ENCODE results near the gene ANKRD44. TPM values are rescaled to one million over a fixed set of nuclear protein-coding genes. Genes with fewer than 3 reads are reported as not detected.

Gene ANKRD44
- total and polyA plus RNA-seq, 2 of the 8 experiments (the other 6 are each of a cell fraction or from before 2014, with no cell fraction given), result 1.2 to 1.3 TPM

GRCh38 chr2:197266477-197266876, 44.1 kb downstream of the ANKRD44 start:
- Histone ChIP-seq H4K20me1 (replicated peaks in 1 of 2; ENCODE audit: control insufficient read depth in 1 of 2, insufficient read depth in 2 of 2, low read length in 2 of 2) (no peaks in the 10 kb centered on the region), H3K79me1 (ENCODE audit: low read depth, low read length) (no peaks in the 10 kb centered on the region), H2BK120ac (replicated peaks; ENCODE audit: low read depth, low read length) (no peak overlapping the region), H3K56ac (replicated peaks; ENCODE audit: insufficient read length, low read depth, low read length) (no peak overlapping the region), H3K4me2 (ENCODE audit: insufficient read depth in 1 of 2, low read depth in 2 of 2, low read length in 2 of 2) (no peak overlapping the region), H2BK5ac (ENCODE audit: low read depth, low read length) (no peak overlapping the region), H2BK20ac (ENCODE audit: low read length) (no peak overlapping the region), H3K36me3 (ENCODE audit: control insufficient read depth in 2 of 4, insufficient read depth in 4 of 4, low read length in 3 of 4) (no peaks in the 10 kb centered on the region), H3K79me2 (ENCODE audit: control insufficient read depth in 1 of 2, insufficient read depth in 2 of 2, low read length in 2 of 2) (no peaks in the 10 kb centered on the region), H3K4me3 (ENCODE audit: extremely low read depth in 1 of 4, insufficient read depth in 2 of 4, low read depth in 3 of 4, low read length in 4 of 4) (no peak overlapping the region), H4K8ac (ENCODE audit: extremely low read depth, insufficient read depth, low read length) (no peak overlapping the region), H2AFZ (ENCODE audit: low read length) (no peak overlapping the region), H3K9me3 (ENCODE audit: insufficient read depth in 2 of 2, low read depth in 1 of 2, low read length in 1 of 2) (no peaks in the 10 kb centered on the region), H4K5ac (ENCODE audit: insufficient read length, low read depth, low read length) (no peak overlapping the region), H3K14ac (ENCODE audit: insufficient read length) (no peak overlapping the region), H2BK12ac (ENCODE audit: low read depth, low read length) (no peak overlapping the region), H3K27ac (ENCODE audit: low read depth, low read length) (no peak overlapping the region), H3K23me2 (ENCODE audit: low read depth, low read length) (no peaks in the 10 kb centered on the region), H3K27me3 (replicated peaks in 1 of 4; ENCODE audit: control insufficient read depth in 3 of 4, extremely low read depth in 1 of 4, insufficient read depth in 3 of 4, low read length in 3 of 4) (no peaks in the 10 kb centered on the region), H4K91ac (replicated peaks; ENCODE audit: insufficient read length, low read length) (no peak overlapping the region), H3K4me1 (replicated peaks in 1 of 4; ENCODE audit: control insufficient read depth in 3 of 4, insufficient read depth in 4 of 4, low read length in 3 of 4) (no peaks in the 10 kb centered on the region), H3K23ac (ENCODE audit: insufficient read length) (no peak overlapping the region), H3K18ac (ENCODE audit: extremely low read depth, low read length) (no peak overlapping the region), H2AK5ac (ENCODE audit: low read depth, low read length) (no peak overlapping the region), H3K4ac (replicated peaks; ENCODE audit: insufficient read length, low read depth, low read length) (no peak overlapping the region), H3K9ac (replicated peaks in 1 of 4; ENCODE audit: extremely low read depth in 1 of 4, low read depth in 3 of 4, low read length in 3 of 4) (no peak overlapping the region), H2BK15ac (ENCODE audit: low read length) (no peak overlapping the region)
- TF ChIP-seq SP1 (IDR thresholded peaks at IDR 0.05; ENCODE audit: low read depth, low read length) (no peak), RFX5 (IDR thresholded peaks at IDR 0.05; ENCODE audit: borderline replicate concordance, low read depth, low read length) (no peak), SAP30 (IDR thresholded peaks at IDR 0.05; ENCODE audit: insufficient read depth, insufficient replicate concordance, low read length) (no peak)
- TF ChIP-seq, protein P1, sequence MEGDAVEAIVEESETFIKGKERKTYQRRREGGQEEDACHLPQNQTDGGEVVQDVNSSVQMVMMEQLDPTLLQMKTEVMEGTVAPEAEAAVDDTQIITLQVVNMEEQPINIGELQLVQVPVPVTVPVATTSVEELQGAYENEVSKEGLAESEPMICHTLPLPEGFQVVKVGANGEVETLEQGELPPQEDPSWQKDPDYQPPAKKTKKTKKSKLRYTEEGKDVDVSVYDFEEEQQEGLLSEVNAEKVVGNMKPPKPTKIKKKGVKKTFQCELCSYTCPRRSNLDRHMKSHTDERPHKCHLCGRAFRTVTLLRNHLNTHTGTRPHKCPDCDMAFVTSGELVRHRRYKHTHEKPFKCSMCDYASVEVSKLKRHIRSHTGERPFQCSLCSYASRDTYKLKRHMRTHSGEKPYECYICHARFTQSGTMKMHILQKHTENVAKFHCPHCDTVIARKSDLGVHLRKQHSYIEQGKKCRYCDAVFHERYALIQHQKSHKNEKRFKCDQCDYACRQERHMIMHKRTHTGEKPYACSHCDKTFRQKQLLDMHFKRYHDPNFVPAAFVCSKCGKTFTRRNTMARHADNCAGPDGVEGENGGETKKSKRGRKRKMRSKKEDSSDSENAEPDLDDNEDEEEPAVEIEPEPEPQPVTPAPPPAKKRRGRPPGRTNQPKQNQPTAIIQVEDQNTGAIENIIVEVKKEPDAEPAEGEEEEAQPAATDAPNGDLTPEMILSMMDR (IDR thresholded peaks at IDR 0.05; ENCODE audit: control extremely low read depth in 1 of 3, insufficient read depth in 1 of 3, low read depth in 1 of 3, low read length in 3 of 3), result no peak
- POLR2A ChIA-PET (ENCODE audit: partially characterized antibody), result no interaction called here
- CTCF ChIA-PET (ENCODE audit: partially characterized antibody), result interaction anchor here (2.6 kb wide), 1 partner anchor 11 kb away, joined by 9 read pairs; no protein-coding TSS in a partner anchor
- DNase-seq (ENCODE audit: low read depth in 1 of 2, low spot score in 2 of 2), result no peak
- FAIRE-seq, result no peak
- 83 to 100% methylated on average over 1 to 3 of the region's 3 CpGs for WGBS, 2 experiments (ENCODE audit: extremely low coverage in 1 of 2, insufficient coverage in 1 of 2, insufficient read length in 1 of 2, insufficient replicate concordance in 2 of 2, low coverage in 1 of 2, low lambda C conversion rate in 2 of 2, missing lambda C conversion rate in 1 of 2)

Measured in H1 (cell line).